T-cell (primary cell): ENCODE data around the gene CCNJL. TPM values are rescaled to one million over a fixed set of nuclear protein-coding genes. Genes with fewer than 3 reads are reported as not detected.

ENCODE experiments used
- ATAC-seq, 4 experiments: fragments of 200-7000 bp in 3 of 4; fragments of 150-1000 bp in 1 of 4; cut with Tn5 transposase; replicated peaks in 1 of 4; 1 replicate in 3 of 4; 2 replicates in 1 of 4; pipeline ENCODE4 v1.10.0; 2021; ENCODE audit warnings: moderate library complexity in 3 of 4, mild to moderate bottlenecking in 2 of 4, moderate number of reproducible peaks in 1 of 4
- CTCF ChIA-PET, 2 donors: fragments of 300-600 bp; sonication (Branson Sonifier 250); formaldehyde crosslinking; loops; one replicate each; lab custom pipeline; 2022; ENCODE audit warnings: antibody characterized with exemption in 2 of 2; lab: Charles Lee
- POLR2A ChIA-PET, 2 donors: fragments of 300-600 bp; sonication (Branson Sonifier 250); formaldehyde crosslinking; loops; one replicate each; lab custom pipeline; 2022; ENCODE audit warnings: antibody characterized with exemption in 2 of 2; lab: Charles Lee
- DNase-seq, 35 experiments: peaks; one replicate each; pipeline versions ENCODE4 v3.0.0 to v3.0.0-alpha.2; 2013 to 2023
- H3K27ac ChIP-seq: one replicate; pipeline ENCODE4 v1.5.1; 2013; ENCODE audit warnings: low read length
- H3K27me3 ChIP-seq, 2 experiments: replicated peaks in 1 of 2; 1 replicate in 1 of 2; 2 replicates in 1 of 2; pipeline versions ENCODE4 v1.6.1 to v1.7.0; 2013; ENCODE audit warnings: low read length in 1 of 2, mixed read lengths in 1 of 2; ENCODE audit not compliant: control insufficient read depth in 2 of 2, insufficient read depth in 2 of 2; ENCODE audit errors: extremely low read depth in 1 of 2
- H3K36me3 ChIP-seq, 2 donors: 1 replicate in 1 of 2; 2 replicates in 1 of 2; pipeline versions ENCODE4 v1.6.1 to v1.7.0; 2013; ENCODE audit warnings: low read length in 1 of 2; ENCODE audit not compliant: control insufficient read depth in 2 of 2, insufficient read depth in 1 of 2; ENCODE audit errors: extremely low read depth in 1 of 2
- H3K4me1 ChIP-seq, 2 experiments: 1 replicate in 1 of 2; 2 replicates in 1 of 2; pipeline versions ENCODE4 v1.6.1 to v1.7.0; 2013; ENCODE audit warnings: low read length in 2 of 2, mixed read lengths in 1 of 2; ENCODE audit not compliant: insufficient read depth in 2 of 2, control insufficient read depth in 1 of 2; ENCODE audit errors: extremely low read depth in 1 of 2
- H3K4me3 ChIP-seq, 2 donors: 1 replicate in 1 of 2; 2 replicates in 1 of 2; pipeline versions ENCODE4 v1.5.1 to v1.7.0; 2013; ENCODE audit warnings: mild to moderate bottlenecking in 2 of 2, low read length in 1 of 2, moderate library complexity in 1 of 2; ENCODE audit not compliant: control insufficient read depth in 1 of 2; ENCODE audit errors: extremely low read depth in 1 of 2
- H3K9me3 ChIP-seq: 2 replicates; pipeline ENCODE4 v1.7.0; 2013
- H3K27ac Mint-ChIP-seq, 2 donors: one replicate each; pipeline ENCODE4 v1.8.0; 2020 to 2021; ENCODE audit warnings: mild to moderate bottlenecking in 2 of 2, mixed read lengths in 2 of 2
- H3K27me3 Mint-ChIP-seq, 2 donors: one replicate each; pipeline ENCODE4 v1.8.0; 2021 to 2022; ENCODE audit warnings: mixed read lengths in 2 of 2
- H3K36me3 Mint-ChIP-seq: one replicate; pipeline ENCODE4 v1.8.0; 2021; ENCODE audit warnings: mixed read lengths
- H3K4me1 Mint-ChIP-seq, 3 donors: one replicate each; pipeline ENCODE4 v1.8.0; 2020 to 2022; ENCODE audit warnings: mixed read lengths in 3 of 3, mild to moderate bottlenecking in 1 of 3
- H3K4me3 Mint-ChIP-seq, 3 donors: one replicate each; pipeline ENCODE4 v1.8.0; 2020 to 2022; ENCODE audit warnings: mild to moderate bottlenecking in 3 of 3, mixed read lengths in 3 of 3, moderate library complexity in 3 of 3
- H3K9me3 Mint-ChIP-seq, 3 donors: one replicate each; pipeline ENCODE4 v1.8.0; 2020 to 2022; ENCODE audit warnings: mixed read lengths in 3 of 3
- WGBS: methylation state at CpG from one replicate; pipeline ENCODE4 v1.1.5; 2013; ENCODE audit warnings: missing lambda C conversion rate; ENCODE audit not compliant: insufficient coverage; 5-methylcytosine and 5-hydroxymethylcytosine counted together
- total RNA-seq, 35 experiments: library from RNA in 6 of 35; stranded (reverse) in 6 of 35; fragments of 120-200 nt in 1 of 35; gene quantifications; one replicate each; pipeline versions ENCODE4 v1.2.1 to v1.2.4 and lab custom pipeline; 2013 to 2026

The CCNJL gene
- total RNA-seq, 5 donors from 2014 or later (not counting 1 experiment from before 2014, with no cell fraction given), result 0.33 to 0.41 (median 0.35) TPM; not detected in 2

- Histone ChIP-seq H3K27me3 (peaks cover 0 to 11% of the 10 kb centered on the region in 2 experiments), H3K4me1 (no peaks in the 10 kb centered on the region), H3K4me3 (no peak overlapping the region), H3K27ac (no peak overlapping the region), H3K9me3 (no peaks in the 10 kb centered on the region), H3K36me3 (no peaks in the 10 kb centered on the region)
- Mint-ChIP-seq H3K4me1 (no peaks in the 10 kb centered on the region), H3K36me3 (no peaks in the 10 kb centered on the region), H3K9me3 (no peaks in the 10 kb centered on the region), H3K27me3 (peaks cover 4 to 7% of the 10 kb centered on the region in 2 donors), H3K4me3 (no peak overlapping the region), H3K27ac (no peak overlapping the region)
- CTCF ChIA-PET, result no interaction called here
- 95% methylated on average over 4 of the region's 10 CpGs for WGBS
- DNase-seq (no peak), ATAC-seq (no peak)
- POLR2A ChIA-PET, result no interaction called here
Measured at GRCh38 chr5:160298189-160298588, 14.2 kb downstream of the CCNJL start.

DNA sequence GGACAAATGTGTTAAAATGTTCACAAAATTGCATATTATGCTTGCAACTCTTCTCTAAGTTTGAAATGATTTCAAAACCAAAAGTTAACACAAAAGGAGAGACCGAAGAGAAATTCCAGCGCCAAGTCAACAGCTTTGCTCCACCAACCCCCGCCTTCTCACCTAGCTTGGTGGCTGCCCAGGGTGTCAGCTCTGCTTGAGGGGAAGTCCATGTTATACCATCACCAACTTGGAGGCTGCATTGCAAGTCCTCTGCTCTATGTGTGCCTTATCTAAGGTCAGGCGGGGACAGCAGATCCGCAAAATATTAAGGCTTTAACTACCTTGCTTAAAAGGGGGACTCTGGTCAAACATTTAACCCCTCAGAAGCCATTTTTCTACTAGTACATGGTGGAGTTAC is 14.6 kb downstream of the CCNJL start:
- Histone ChIP-seq H3K27me3 (peaks cover 0 to 11% of the 10 kb centered on the region in 2 experiments), H3K4me1 (no peaks in the 10 kb centered on the region), H3K9me3 (no peaks in the 10 kb centered on the region), H3K4me3 (no peak overlapping the region), H3K27ac (no peak overlapping the region), H3K36me3 (no peaks in the 10 kb centered on the region)
- DNase-seq (peak in 12 of 35 experiments; percentile 4 to 51 (median 14)), ATAC-seq (no peak)
- Mint-ChIP-seq H3K36me3 (no peaks in the 10 kb centered on the region), H3K27ac (no peak overlapping the region), H3K4me3 (no peak overlapping the region), H3K27me3 (peaks cover 4 to 7% of the 10 kb centered on the region in 2 donors), H3K9me3 (no peaks in the 10 kb centered on the region), H3K4me1 (no peaks in the 10 kb centered on the region)
- CTCF ChIA-PET, result interaction anchor here in 1 of 2 donors (0.7 kb wide), 1 partner anchor 866 kb away, joined by 3 read pairs; no protein-coding TSS in a partner anchor
- WGBS, result 100% methylated on average over 1 of the region's 5 CpGs
- POLR2A ChIA-PET, result no interaction called here

DNA sequence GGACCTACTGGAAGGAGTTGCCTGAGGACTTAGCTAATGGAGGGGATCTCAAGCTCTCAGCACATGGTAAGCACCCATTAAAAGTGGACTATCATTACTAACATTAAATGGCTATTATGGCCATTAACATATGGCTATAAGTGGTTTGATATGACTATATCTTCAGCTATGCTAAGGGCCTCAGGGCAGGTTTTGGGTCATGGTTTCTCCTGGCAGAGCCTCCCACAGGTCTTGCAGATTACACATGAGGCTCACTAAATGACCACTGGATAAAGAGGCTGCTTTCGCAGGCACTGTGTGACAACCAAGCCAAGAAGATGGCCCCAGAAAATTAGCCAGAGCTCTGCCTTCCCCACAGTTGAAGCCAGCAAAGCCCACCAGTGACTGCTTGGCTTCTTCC is 15.4 kb downstream of the CCNJL start:
- H3K27ac ChIP-seq, result no peak overlapping the region
- Mint-ChIP-seq H3K9me3 (no peaks in the 10 kb centered on the region), H3K36me3 (no peaks in the 10 kb centered on the region), H3K4me1 (no peaks in the 10 kb centered on the region), H3K27me3 (peaks cover 4 to 7% of the 10 kb centered on the region in 2 donors), H3K27ac (no peak overlapping the region), H3K4me3 (no peak overlapping the region)
- H3K27me3 ChIP-seq, result peaks cover 0 to 11% of the 10 kb centered on the region in 2 experiments
- ChIA-PET CTCF (no interaction called here), POLR2A (no interaction called here)
- no peak overlapping the region for H3K4me3 ChIP-seq
- WGBS, result no CpG with 5 or more reads among the region's 1 CpG
- H3K36me3 ChIP-seq, result no peaks in the 10 kb centered on the region
- ATAC-seq, result no peak
- H3K9me3 ChIP-seq, result no peaks in the 10 kb centered on the region
- H3K4me1 ChIP-seq, result no peaks in the 10 kb centered on the region
- DNase-seq, result no peak

DNA sequence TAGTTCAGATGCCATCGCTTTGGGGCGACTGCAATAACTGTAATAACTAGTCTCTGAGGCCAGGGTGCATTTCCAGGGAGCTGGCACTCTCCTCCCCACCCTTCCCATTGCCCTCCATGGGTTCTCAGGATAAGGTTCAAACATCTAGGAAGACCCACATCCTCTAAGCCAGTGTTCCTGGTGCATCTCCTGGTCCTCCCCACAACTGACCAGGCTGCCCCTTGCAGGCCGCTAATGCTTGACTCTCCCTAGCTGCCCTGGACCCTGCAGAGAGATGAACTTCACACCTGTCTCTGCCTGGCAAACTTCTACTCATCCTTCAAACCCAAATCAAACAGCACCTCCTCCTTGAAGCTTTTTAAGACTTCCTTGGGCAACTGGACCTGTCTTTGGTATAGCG is 15.9 kb downstream of the CCNJL start:
- WGBS, result 95% methylated on average over 3 of the region's 4 CpGs

GRCh38 chr5:160293901-160294561 is 18.3 kb downstream of the CCNJL start:
- POLR2A ChIA-PET, result no interaction called here
- CTCF ChIA-PET, result no interaction called here
- peaks cover 0 to 18% of the 10 kb centered on the region in 2 experiments for H3K27me3 ChIP-seq
- Mint-ChIP-seq H3K27me3 (peaks cover 4 to 5% of the 10 kb centered on the region in 2 donors), H3K27ac (no peak overlapping the region), H3K36me3 (no peaks in the 10 kb centered on the region), H3K9me3 (no peaks in the 10 kb centered on the region), H3K4me3 (no peak overlapping the region), H3K4me1 (no peaks in the 10 kb centered on the region)
- no peak overlapping the region for H3K27ac ChIP-seq
- DNase-seq (peak in 1 of 35 experiments; percentile 14), ATAC-seq (no peak)
- H3K36me3 ChIP-seq, result no peaks in the 10 kb centered on the region
- WGBS, result 87% methylated on average over 10 of the region's 13 CpGs
- no peak overlapping the region for H3K4me3 ChIP-seq
- no peaks in the 10 kb centered on the region for H3K9me3 ChIP-seq
- no peaks in the 10 kb centered on the region for H3K4me1 ChIP-seq

More for the DNA sequence above, 15.9 kb downstream of the CCNJL start:
- no peaks in the 10 kb centered on the region for H3K9me3 Mint-ChIP-seq
- ATAC-seq (no peak), DNase-seq (no peak)
- H3K4me3 ChIP-seq, result no peak overlapping the region
- no peak overlapping the region for H3K4me3 Mint-ChIP-seq
- H3K27ac Mint-ChIP-seq, result no peak overlapping the region
- no peaks in the 10 kb centered on the region for H3K4me1 Mint-ChIP-seq
- peaks cover 4 to 7% of the 10 kb centered on the region in 2 donors for H3K27me3 Mint-ChIP-seq
- H3K4me1 ChIP-seq, result no peaks in the 10 kb centered on the region
- POLR2A ChIA-PET, result no interaction called here
- CTCF ChIA-PET, result interaction anchor here in 1 of 2 donors (0.6 kb wide), 1 partner anchor 70 kb away, joined by 6 read pairs; no protein-coding TSS in a partner anchor
- no peaks in the 10 kb centered on the region for H3K36me3 ChIP-seq
- no peaks in the 10 kb centered on the region for H3K9me3 ChIP-seq
- no peak overlapping the region for H3K27ac ChIP-seq
- H3K27me3 ChIP-seq, result peaks cover 0 to 11% of the 10 kb centered on the region in 2 experiments
- H3K36me3 Mint-ChIP-seq, result no peaks in the 10 kb centered on the region

DNA sequence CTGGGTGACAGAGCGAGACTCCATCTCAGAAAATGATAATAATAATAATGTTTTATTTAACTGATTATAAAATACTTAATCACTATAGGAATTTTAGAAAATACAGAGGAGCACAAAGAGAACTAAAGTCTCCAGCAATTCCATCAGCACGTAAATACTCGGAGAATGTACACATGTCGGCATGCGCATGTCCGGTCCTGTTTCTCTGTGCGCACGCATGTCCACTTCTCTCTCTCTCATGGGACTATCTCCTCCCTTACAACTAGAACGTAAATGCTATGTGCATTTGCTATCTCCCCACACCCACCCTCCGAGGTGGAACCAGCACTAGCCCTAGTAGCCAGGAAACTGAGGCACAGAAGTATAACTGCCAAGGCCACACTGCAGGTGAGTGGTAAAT is 19.0 kb downstream of the CCNJL start:
- Mint-ChIP-seq H3K36me3 (no peaks in the 10 kb centered on the region), H3K27ac (no peak overlapping the region), H3K27me3 (peaks cover 4 to 5% of the 10 kb centered on the region in 2 donors), H3K4me3 (no peak overlapping the region), H3K4me1 (no peaks in the 10 kb centered on the region), H3K9me3 (no peaks in the 10 kb centered on the region)
- POLR2A ChIA-PET, result no interaction called here
- H3K4me3 ChIP-seq, result no peak overlapping the region
- ATAC-seq (no peak), DNase-seq (no peak)
- no peaks in the 10 kb centered on the region for H3K9me3 ChIP-seq
- H3K27me3 ChIP-seq, result peaks cover 0 to 21% of the 10 kb centered on the region in 2 experiments
- H3K27ac ChIP-seq, result no peak overlapping the region
- CTCF ChIA-PET, result no interaction called here
- 100% methylated on average over 7 of the region's 10 CpGs for WGBS
- H3K4me1 ChIP-seq, result no peaks in the 10 kb centered on the region
- no peaks in the 10 kb centered on the region for H3K36me3 ChIP-seq
